GDM1 (cell line): ENCODE data around the gene TTC13.
A peak's percentile ranks its signal among the peaks of the same experiment; 100 is the strongest.
"Not testable (repeated sequence)": the region's sequence is repeated elsewhere in the genome, so short reads cannot be mapped to it uniquely, and the experiment has no call there.

Experiments used
- DNase-seq: peaks from one replicate; lab custom pipeline; 2025; lab: John Stamatoyannopoulos, UW

TTC13 gene

GRCh38 chr1:230992100-230992774 is 13.6 kb upstream of the TTC13 start:
- no peak for DNase-seq

GRCh38 chr1:230987448-230987847 is 8.8 kb upstream of the TTC13 start:
- DNase-seq, result no peak

- DNase-seq, result no peak
These were observed 8.3 kb upstream of the TTC13 start for GRCh38 chr1:230986976-230987375.

GRCh38 chr1:230985711-230986110 is 7.0 kb upstream of the TTC13 start:
- no peak for DNase-seq

- not testable (repeated sequence) for DNase-seq
These were observed 6.2 kb upstream of the TTC13 start for GRCh38 chr1:230984622-230985515.

GRCh38 chr1:230983811-230984210 is 5.2 kb upstream of the TTC13 start:
- DNase-seq, result no peak

- no peak for DNase-seq
These were observed 4.0 kb upstream of the TTC13 start for GRCh38 chr1:230982696-230983095.

GRCh38 chr1:230979952-230980351 is 1.3 kb upstream of the TTC13 start:
- DNase-seq, result no peak

- DNase-seq, result no peak
These were observed 692 bp upstream of the TTC13 start for GRCh38 chr1:230979389-230979716.

- DNase-seq, result no peak
These were observed 735 bp downstream of the TTC13 start for GRCh38 chr1:230977761-230978490.

GRCh38 chr1:230976825-230977747 is 1.6 kb downstream of the TTC13 start:
- no peak for DNase-seq

- DNase-seq, result no peak
These were observed 2.3 kb downstream of the TTC13 start for GRCh38 chr1:230976360-230976759.

GRCh38 chr1:230975636-230976035 is 3.0 kb downstream of the TTC13 start:
- no peak for DNase-seq

GRCh38 chr1:230972855-230973271 is 5.8 kb downstream of the TTC13 start:
- peak; percentile 44 for DNase-seq

GRCh38 chr1:230971771-230972170 is 6.9 kb downstream of the TTC13 start:
- DNase-seq, result no peak

GRCh38 chr1:230970432-230970831 is 8.2 kb downstream of the TTC13 start:
- DNase-seq, result no peak

- DNase-seq, result no peak
These were observed 12.2 kb downstream of the TTC13 start for GRCh38 chr1:230966358-230966873.

- no peak for DNase-seq
These were observed 13.1 kb downstream of the TTC13 start for GRCh38 chr1:230965535-230965934.

GRCh38 chr1:230964896-230965295 is 13.8 kb downstream of the TTC13 start:
- DNase-seq, result no peak

- DNase-seq, result no peak
These were observed 20.3 kb downstream of the TTC13 start for GRCh38 chr1:230958370-230958769.

GRCh38 chr1:230957580-230957989 is 21.1 kb downstream of the TTC13 start:
- DNase-seq, result no peak
